Common myeloid progenitor, CD34-positive (primary cell): Measurements from ENCODE around the gene CD46.

Source experiments
- CTCF ChIA-PET: fragments of 350-600 bp; sonication (Branson Sonifier 250); formaldehyde crosslinking; loops from one replicate; lab custom pipeline; 2021; ENCODE audit warnings: antibody characterized with exemption; lab: Charles Lee
- POLR2A ChIA-PET: fragments of 350-600 bp; sonication (Branson Sonifier 250); formaldehyde crosslinking; loops from one replicate; lab custom pipeline; 2021; ENCODE audit warnings: antibody characterized with exemption; lab: Charles Lee
- DNase-seq, 3 donors: peaks; one replicate each; pipeline versions ENCODE4 v3.0.0 to v3.0.0-alpha.2; 2013
- H3K27ac ChIP-seq, 2 experiments: 1 replicate in 1 of 2; 2 replicates in 1 of 2; pipeline ENCODE4 v1.7.0; 2013; ENCODE audit warnings: inconsistent platforms in 2 of 2, low read length in 2 of 2, mild to moderate bottlenecking in 2 of 2, low read depth in 1 of 2, moderate library complexity in 1 of 2; ENCODE audit not compliant: severe bottlenecking in 2 of 2, insufficient read depth in 1 of 2, poor library complexity in 1 of 2
- H3K27me3 ChIP-seq, 5 experiments: replicated peaks in 2 of 5; 1 replicate in 3 of 5; 2 replicates in 2 of 5; pipeline versions ENCODE4 v1.6.1 to v1.7.0; 2013; ENCODE audit warnings: low read length in 4 of 5, mild to moderate bottlenecking in 2 of 5, moderate library complexity in 2 of 5, inconsistent platforms in 1 of 5; ENCODE audit not compliant: insufficient read depth in 5 of 5, control insufficient read depth in 4 of 5
- H3K36me3 ChIP-seq, 4 experiments: 1 replicate in 2 of 4; 2 replicates in 2 of 4; pipeline versions ENCODE4 v1.6.1 to v1.7.0; 2013; ENCODE audit warnings: low read length in 3 of 4, control low read depth in 1 of 4, mild to moderate bottlenecking in 1 of 4; ENCODE audit not compliant: control insufficient read depth in 4 of 4, insufficient read depth in 4 of 4
- H3K4me1 ChIP-seq, 4 experiments: 1 replicate in 3 of 4; 2 replicates in 1 of 4; pipeline versions ENCODE4 v1.6.1 to v1.7.1; 2013; ENCODE audit warnings: low read length in 3 of 4, mild to moderate bottlenecking in 3 of 4, control low read depth in 1 of 4, inconsistent platforms in 1 of 4, moderate library complexity in 1 of 4; ENCODE audit not compliant: control insufficient read depth in 4 of 4, insufficient read depth in 4 of 4; ENCODE audit errors: control extremely low read depth in 1 of 4
- H3K4me3 ChIP-seq, 7 experiments: 1 replicate in 4 of 7; 2 replicates in 3 of 7; pipeline versions ENCODE4 v1.5.1 to v1.7.0; 2013; ENCODE audit warnings: mild to moderate bottlenecking in 7 of 7, low read length in 6 of 7, moderate library complexity in 6 of 7, inconsistent platforms in 2 of 7, low read depth in 2 of 7, control low read depth in 1 of 7; ENCODE audit not compliant: insufficient read depth in 4 of 7, control insufficient read depth in 1 of 7; ENCODE audit errors: extremely low read depth in 1 of 7
- H3K9me3 ChIP-seq, 5 experiments: 1 replicate in 4 of 5; 2 replicates in 1 of 5; pipeline versions ENCODE4 v1.6.1 to v1.7.1; 2013; ENCODE audit warnings: low read length in 4 of 5, mild to moderate bottlenecking in 2 of 5, inconsistent platforms in 1 of 5, low read depth in 1 of 5, moderate library complexity in 1 of 5; ENCODE audit not compliant: control insufficient read depth in 4 of 5, insufficient read depth in 2 of 5; ENCODE audit errors: control extremely low read depth in 1 of 5
- WGBS: methylation state at CpG from one replicate; pipeline ENCODE4 v1.1.5; 2013; ENCODE audit not compliant: insufficient coverage; 5-methylcytosine and 5-hydroxymethylcytosine counted together

CD46 gene

GRCh38 chr1:207744000-207744534 is 7.8 kb upstream of the CD46 start:
- Histone ChIP-seq H3K27ac (no peak overlapping the region), H3K4me3 (no peak overlapping the region), H3K9me3 (peaks cover 0 to 2% (median 0%) of the 10 kb centered on the region in 5 experiments), H3K36me3 (no peaks in the 10 kb centered on the region), H3K27me3 (no peaks in the 10 kb centered on the region), H3K4me1 (peaks cover 0 to 10% (median 1%) of the 10 kb centered on the region in 4 experiments)
- POLR2A ChIA-PET: no interaction called here
- WGBS: 100% methylated on average over 1 of the region's 4 CpGs
- CTCF ChIA-PET: no interaction called here
- DNase-seq: no peak

- no peaks in the 10 kb centered on the region for H3K36me3 ChIP-seq
- CTCF ChIA-PET: no interaction called here
Measured at GRCh38 chr1:207745285-207745684, 6.6 kb upstream of the CD46 start.

GRCh38 chr1:207745839-207746767 is 5.8 kb upstream of the CD46 start:
- Histone ChIP-seq H3K27ac (no peak overlapping the region), H3K27me3 (no peaks in the 10 kb centered on the region), H3K4me1 (peaks cover under 1 to 17% (median 7%) of the 10 kb centered on the region in 4 experiments), H3K4me3 (no peak overlapping the region), H3K36me3 (no peaks in the 10 kb centered on the region), H3K9me3 (peaks cover 0 to 2% (median 0%) of the 10 kb centered on the region in 5 experiments)
- 90% methylated on average over 2 of the region's 6 CpGs for WGBS
- CTCF ChIA-PET: no interaction called here
- DNase-seq: peak in 1 of 3 donors; percentile 28
- POLR2A ChIA-PET: no interaction called here

More at GRCh38 chr1:207745285-207745684, 6.6 kb upstream of the CD46 start:
- no CpG with 5 or more reads among the region's 1 CpG for WGBS
- Histone ChIP-seq H3K27ac (no peak overlapping the region), H3K9me3 (peaks cover 0 to 2% (median 0%) of the 10 kb centered on the region in 5 experiments), H3K4me1 (peaks cover 0 to 10% (median 5%) of the 10 kb centered on the region in 4 experiments), H3K27me3 (no peaks in the 10 kb centered on the region), H3K4me3 (no peak overlapping the region)
- no peak for DNase-seq
- POLR2A ChIA-PET: no interaction called here

- WGBS: 97% methylated on average over 13 of the region's 15 CpGs
- Histone ChIP-seq H3K4me3 (no peak overlapping the region), H3K36me3 (no peaks in the 10 kb centered on the region), H3K4me1 (peaks cover 2 to 24% (median 12%) of the 10 kb centered on the region in 4 experiments), H3K9me3 (no peaks in the 10 kb centered on the region), H3K27me3 (no peaks in the 10 kb centered on the region), H3K27ac (no peak overlapping the region)
- ChIA-PET CTCF (interaction anchor here (1.4 kb wide), 1 partner anchor 10 kb away, joined by 4 read pairs; no protein-coding TSS in a partner anchor), POLR2A (interaction anchor here (0.6 kb wide), 1 partner anchor 49 kb away, joined by 6 read pairs; no protein-coding TSS in a partner anchor)
- no peak for DNase-seq
Measured at GRCh38 chr1:207747627-207748492, 4.0 kb upstream of the CD46 start.

- Histone ChIP-seq H3K36me3 (no peaks in the 10 kb centered on the region), H3K4me3 (no peak overlapping the region), H3K27me3 (no peaks in the 10 kb centered on the region), H3K27ac (no peak overlapping the region), H3K9me3 (no peaks in the 10 kb centered on the region), H3K4me1 (peaks cover 5 to 35% (median 20%) of the 10 kb centered on the region in 4 experiments)
- ChIA-PET POLR2A (no interaction called here), CTCF (interaction anchor here (1.4 kb wide), 1 partner anchor 11 kb away, joined by 4 read pairs; no protein-coding TSS in a partner anchor)
- WGBS: no CpG with 5 or more reads among the region's 2 CpGs
- no peak for DNase-seq
Measured at GRCh38 chr1:207748737-207749528, 2.9 kb upstream of the CD46 start.

- Histone ChIP-seq H3K27ac (peak overlapping the region in 1 of 2 experiments; percentile 89), H3K4me1 (peaks cover 5 to 52% (median 33%) of the 10 kb centered on the region in 4 experiments)
- CTCF ChIA-PET: no interaction called here
Measured at GRCh38 chr1:207750631-207751305, 1.1 kb upstream of the CD46 start.

More at GRCh38 chr1:207750631-207751305, 1.1 kb upstream of the CD46 start:
- POLR2A ChIA-PET: interaction anchor here (0.6 kb wide), 1 partner anchor 99 kb away, joined by 6 read pairs; no protein-coding TSS in a partner anchor
- WGBS: 71% methylated on average over 5 of the region's 5 CpGs
- H3K4me3 ChIP-seq: peak overlapping the region in 3 of 7 experiments; percentile 77 to 96 (median 92)
- no peak for DNase-seq
- no peaks in the 10 kb centered on the region for H3K9me3 ChIP-seq
- no peaks in the 10 kb centered on the region for H3K27me3 ChIP-seq
- no peaks in the 10 kb centered on the region for H3K36me3 ChIP-seq
